NCI-H510A (cell line): ENCODE data around the gene DYNLT2.
"Not testable (repeated sequence)": the region's sequence is repeated elsewhere in the genome, so short reads cannot be mapped to it uniquely, and the experiment has no call there.

Experiments used
- DNase-seq: peaks from one replicate; lab custom pipeline; 2025; lab: John Stamatoyannopoulos, UW

DYNLT2 gene

GRCh38 chr6:169783971-169784820 lies 32.8 kb upstream of the DYNLT2 start:
- DNase-seq: no peak

DNA sequence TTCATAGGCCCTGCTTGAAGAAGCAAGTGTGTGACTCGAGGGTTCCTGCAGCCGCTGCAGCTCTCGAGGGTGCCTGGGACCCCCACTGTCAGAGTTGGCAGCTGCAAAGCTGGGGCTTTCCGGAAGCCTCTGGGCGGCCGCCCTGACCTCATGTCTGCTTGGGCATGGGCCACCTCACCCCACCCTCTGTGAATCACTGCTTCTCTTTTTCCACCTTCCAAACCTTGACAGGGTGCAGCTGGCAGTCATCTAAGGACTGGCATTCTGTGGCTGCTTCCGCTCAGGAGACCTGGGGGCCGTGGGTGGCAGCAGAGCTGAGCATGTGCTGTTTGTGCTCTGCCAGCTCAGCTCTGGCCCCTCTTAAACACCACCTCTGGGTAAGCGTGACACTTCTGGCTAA lies 32.0 kb upstream of the DYNLT2 start:
- no peak for DNase-seq

DNA sequence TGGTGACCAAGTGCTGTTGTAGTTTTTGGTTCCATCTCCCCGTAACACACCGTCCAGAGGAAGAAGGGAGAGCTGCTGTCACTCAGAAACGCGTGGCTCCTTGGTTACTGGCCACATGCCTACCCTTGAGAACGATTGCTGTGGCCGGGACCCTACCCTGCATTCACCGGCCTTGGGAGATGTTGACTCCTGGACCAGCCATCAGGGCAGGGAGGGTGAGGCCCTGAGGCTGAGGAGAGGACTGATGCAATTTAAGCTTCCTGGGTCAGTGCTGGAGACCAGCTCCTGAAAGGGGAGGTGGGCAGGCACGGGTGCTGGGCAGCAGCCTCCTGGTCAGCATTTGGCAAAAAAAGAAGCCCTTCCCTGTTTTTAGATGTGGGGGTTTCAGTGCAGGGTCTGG lies 31.6 kb upstream of the DYNLT2 start:
- no peak for DNase-seq

- no peak for DNase-seq
These were observed 29.3 kb upstream of the DYNLT2 start for GRCh38 chr6:169780571-169781091.

DNA sequence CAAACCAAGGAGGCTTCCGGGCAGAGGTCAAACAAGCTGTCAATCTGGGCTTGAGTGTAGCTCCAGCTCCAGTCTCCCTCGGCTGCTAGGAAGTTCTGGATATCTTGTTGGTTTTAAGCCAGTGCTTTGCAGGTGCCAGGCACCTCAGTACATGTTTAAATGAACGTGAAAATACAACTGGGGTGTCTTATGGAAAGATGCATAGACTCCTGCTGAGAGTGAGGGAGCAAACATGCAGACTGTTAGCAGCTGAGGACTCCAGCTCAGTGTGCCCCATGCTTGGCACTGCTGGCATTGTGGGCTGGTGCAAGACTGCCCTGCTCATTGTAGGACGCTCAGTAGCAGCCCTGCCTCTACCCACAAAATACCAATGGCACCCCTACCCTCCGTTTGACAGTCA lies 28.5 kb upstream of the DYNLT2 start:
- no peak for DNase-seq

GRCh38 chr6:169779092-169779815 lies 27.9 kb upstream of the DYNLT2 start:
- DNase-seq: no peak

GRCh38 chr6:169778646-169779045 lies 27.3 kb upstream of the DYNLT2 start:
- DNase-seq: no peak

- no peak for DNase-seq
These were observed 26.5 kb upstream of the DYNLT2 start for GRCh38 chr6:169777896-169778295.

GRCh38 chr6:169776379-169776778 lies 25.0 kb upstream of the DYNLT2 start:
- no peak for DNase-seq

DNA sequence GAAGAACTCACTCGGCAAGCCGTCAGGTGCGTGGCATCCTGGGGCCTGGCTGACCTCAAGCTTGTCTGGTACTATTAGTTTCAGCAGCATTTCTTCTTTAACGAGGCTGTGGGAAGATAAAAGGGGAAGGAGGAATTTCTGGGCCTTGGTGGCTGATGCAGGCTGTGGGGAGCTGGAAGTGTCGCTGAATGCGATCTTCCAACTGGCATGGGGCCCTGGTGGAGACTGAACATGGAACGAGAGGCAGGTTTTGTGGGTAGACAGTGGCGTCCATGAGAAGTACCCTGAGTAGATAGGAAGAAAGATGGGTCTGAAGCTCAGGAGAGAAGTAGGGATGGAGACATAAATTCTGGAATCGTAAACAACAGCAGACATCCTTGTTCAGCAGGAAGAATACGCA lies 23.9 kb upstream of the DYNLT2 start:
- DNase-seq: no peak

DNA sequence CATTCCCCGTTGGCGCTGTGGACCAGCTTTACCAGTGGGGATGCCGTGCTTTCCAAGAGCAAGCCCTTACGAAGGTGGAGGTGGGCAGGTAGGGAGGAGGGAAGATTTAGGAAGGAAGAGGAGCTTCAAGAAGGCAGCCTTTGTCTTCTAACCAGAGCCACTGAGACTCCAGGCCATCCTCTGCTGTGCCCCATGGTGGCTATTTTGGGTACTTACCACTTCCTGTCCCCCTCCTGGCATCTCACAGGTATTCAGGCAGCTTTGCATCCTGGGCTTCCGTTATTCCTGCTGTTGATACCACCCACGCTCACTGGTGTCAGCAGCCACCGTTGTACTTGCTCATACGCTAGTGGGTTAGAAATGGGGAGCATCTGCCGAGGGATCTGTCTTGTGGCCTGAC lies 23.0 kb upstream of the DYNLT2 start:
- no peak for DNase-seq

- no peak for DNase-seq
These were observed 15.8 kb upstream of the DYNLT2 start for GRCh38 chr6:169766921-169767736.

GRCh38 chr6:169766232-169766631 lies 14.9 kb upstream of the DYNLT2 start:
- DNase-seq: no peak

GRCh38 chr6:169765789-169766188 lies 14.4 kb upstream of the DYNLT2 start:
- DNase-seq: not testable (repeated sequence)

GRCh38 chr6:169763881-169764280 lies 12.5 kb upstream of the DYNLT2 start:
- DNase-seq: no peak

DNA sequence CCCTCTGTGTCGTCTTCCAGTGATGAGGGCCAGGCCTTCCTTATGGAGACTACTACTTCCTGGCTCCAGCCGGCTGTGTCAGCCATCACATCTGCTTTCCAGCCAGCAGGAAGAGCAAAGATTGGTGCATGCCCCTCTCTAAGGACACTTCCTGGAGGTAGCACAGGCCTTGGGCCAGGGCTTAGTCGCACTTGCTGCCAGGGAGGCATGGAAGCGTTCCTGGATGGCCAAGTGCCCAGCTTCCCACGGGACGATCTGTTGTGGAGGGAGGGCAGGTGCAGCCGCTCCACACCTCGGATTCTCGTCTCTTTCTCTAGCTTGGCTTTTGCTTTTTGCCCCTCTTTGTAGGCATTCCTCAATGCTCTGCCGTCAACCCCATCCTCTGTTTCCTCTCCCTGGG lies 11.9 kb upstream of the DYNLT2 start:
- DNase-seq: no peak

GRCh38 chr6:169755162-169755561 lies 3.8 kb upstream of the DYNLT2 start:
- DNase-seq: no peak

- DNase-seq: no peak
These were observed 777 bp upstream of the DYNLT2 start for GRCh38 chr6:169752074-169752623.

DNA sequence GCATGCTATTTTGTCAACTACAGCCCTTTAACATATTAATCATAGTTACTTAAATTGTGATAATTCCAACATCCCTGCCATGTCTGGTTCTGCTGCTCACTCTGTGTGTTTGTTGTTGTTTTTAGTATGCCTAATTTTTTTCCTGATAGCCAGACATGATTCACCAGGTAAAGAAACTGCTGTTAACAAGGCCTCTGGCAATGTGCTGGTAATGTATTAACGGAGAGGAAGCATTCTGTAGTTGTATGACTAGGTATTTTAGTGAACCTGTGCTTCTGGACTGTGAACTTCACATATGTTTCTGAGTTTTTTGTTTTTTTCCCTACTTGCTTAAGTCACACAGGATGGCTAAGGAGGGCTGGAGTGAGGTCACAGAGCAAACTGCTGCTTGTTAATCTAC lies 4.8 kb downstream of the DYNLT2 start:
- DNase-seq: no peak

- DNase-seq: no peak
These were observed 6.0 kb downstream of the DYNLT2 start for GRCh38 chr6:169745405-169745804.

GRCh38 chr6:169741344-169741743 lies 10.0 kb downstream of the DYNLT2 start:
- no peak for DNase-seq

DNA sequence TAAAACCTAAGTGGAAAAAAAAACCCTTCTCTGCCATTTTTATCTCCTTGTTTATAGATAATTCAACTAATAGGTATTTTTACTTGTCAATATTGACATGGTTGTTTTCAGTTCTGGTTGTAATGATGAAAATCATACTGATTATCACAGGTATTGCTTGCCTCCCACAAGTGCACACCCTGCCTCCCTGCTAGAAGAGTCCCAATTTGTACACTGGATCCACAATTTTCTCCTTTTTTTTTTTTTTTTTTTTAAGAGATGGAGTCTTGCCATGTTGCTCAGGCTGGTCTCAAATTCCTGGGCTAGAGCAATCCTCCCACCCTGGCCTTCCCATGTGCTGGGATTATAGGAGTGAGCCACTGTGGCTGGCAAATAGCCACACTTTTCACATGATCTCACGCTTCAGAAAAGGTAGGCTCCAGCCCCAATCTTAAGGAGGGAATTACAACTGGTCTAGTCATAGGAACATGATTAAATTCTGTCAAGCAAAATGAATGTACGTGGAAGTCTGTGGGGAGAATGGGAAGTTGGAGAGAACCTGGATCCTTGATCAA lies 12.3 kb downstream of the DYNLT2 start:
- DNase-seq: no peak
